Transverse colon (tissue), 4 donors: ENCODE data around the gene SPSB3. TPM values are rescaled to one million over a fixed set of nuclear protein-coding genes. Genes with fewer than 3 reads are reported as not detected.

Experiments used
- DNase-seq: peaks from one replicate; pipeline ENCODE4 v3.0.0-alpha.2; 2019
- H3K27ac ChIP-seq, 4 donors: fragments of 200-600 bp; sonication (generic); 2 replicates each; pipeline ENCODE4 v1.5.1; 2016 to 2018; ENCODE audit warnings: inconsistent platforms in 4 of 4
- H3K27me3 ChIP-seq: fragments of 200-600 bp; sonication (generic); 2 replicates; pipeline ENCODE4 v1.5.1; 2017; ENCODE audit warnings: inconsistent platforms
- H3K36me3 ChIP-seq, 4 donors: fragments of 200-600 bp; sonication (generic); 2 replicates each; pipeline ENCODE4 v1.5.1; 2017 to 2019; ENCODE audit warnings: inconsistent platforms in 4 of 4
- H3K4me1 ChIP-seq, 4 donors: fragments of 200-600 bp; sonication (generic); 2 replicates each; pipeline ENCODE4 v1.5.1; 2017 to 2020; ENCODE audit warnings: inconsistent platforms in 4 of 4
- H3K4me3 ChIP-seq, 4 donors: fragments of 200-600 bp; sonication (generic); 1 replicate in 1 of 4; 2 replicates in 3 of 4; pipeline versions ENCODE4 v1.5.1 to v1.6.1; 2017 to 2019; ENCODE audit warnings: inconsistent platforms in 4 of 4
- H3K9me3 ChIP-seq, 2 donors: fragments of 200-600 bp; sonication (generic); 2 replicates each; pipeline ENCODE4 v1.5.1; 2017 to 2019; ENCODE audit warnings: inconsistent platforms in 2 of 2
- CTCF ChIP-seq, 5 experiments: fragments of 200-600 bp in 3 of 5; fragments of 450-650 bp in 2 of 5; sonication (generic) in 3 of 5; IDR thresholded peaks; 1 replicate in 2 of 5; 2 replicates in 3 of 5; pipeline ENCODE4 v1.5.1; 2016 to 2017; ENCODE audit warnings: antibody characterized with exemption in 5 of 5, inconsistent platforms in 3 of 5, mild to moderate bottlenecking in 2 of 5, moderate library complexity in 1 of 5
- EP300 ChIP-seq: sonication (generic); formaldehyde crosslinking; IDR thresholded peaks from one replicate; pipeline ENCODE4 v1.6.1; 2017; ENCODE audit warnings: antibody characterized with exemption, low read depth
- POLR2A ChIP-seq: fragments of 450-650 bp; IDR thresholded peaks from one replicate; pipeline ENCODE4 v1.6.1; 2016; ENCODE audit warnings: antibody characterized with exemption, mild to moderate bottlenecking, moderate library complexity
- POLR2AphosphoS5 ChIP-seq, 3 donors: sonication (generic); formaldehyde crosslinking; IDR thresholded peaks; one replicate each; pipeline ENCODE4 v1.6.1; 2016; ENCODE audit warnings: antibody characterized with exemption in 3 of 3
- WGBS, 2 donors: methylation state at CpG; one replicate each; pipeline ENCODE4 v1.1.5; 2018; ENCODE audit warnings: low coverage in 1 of 2; 5-methylcytosine and 5-hydroxymethylcytosine counted together
- in situ Hi-C, 4 donors: fragments of 200-750 bp; cut with MboI; loops; one replicate each; pipeline versions ENCODE4 v1.15.0 to v1.15.1; 2017; ENCODE audit warnings: low sequenced_read_pairs in 3 of 4, low pct_ligation_motif_present in 1 of 4, low pct_unique_long_range_greater_than_20kb in 1 of 4
- intact Hi-C: fragments of 100-400 bp; cut with DNase I; formaldehyde crosslinking; loops from one replicate; pipeline ENCODE4 v1.15.1; 2023; ENCODE audit warnings: low total_unique reads
- total RNA-seq, 4 donors: library from RNA; depleted of rRNA; stranded (reverse); fragments of >200 nt; gene quantifications; one replicate each; pipeline ENCODE4 v1.1.0, GENCODE V29; 2016

SPSB3 gene
- total RNA-seq, 4 donors from 2014 or later, result 101 to 289 (median 125) TPM

- intact Hi-C loops, result no loop called here
- Histone ChIP-seq H3K4me3 (peak overlapping the region; percentile 70 to 95 (median 86)), H3K36me3 (peaks cover 0 to 10% (median 5%) of the 10 kb centered on the region in 4 donors), H3K27me3 (no peaks in the 10 kb centered on the region), H3K27ac (peak overlapping the region; percentile 89 to 95 (median 92)), H3K4me1 (peaks cover 7 to 27% (median 21%) of the 10 kb centered on the region in 4 donors), H3K9me3 (no peaks in the 10 kb centered on the region)
- no peak for DNase-seq
- no peak for TF ChIP-seq POLR2AphosphoS5 (IDR thresholded peaks at IDR 0.05)
- no peak for TF ChIP-seq CTCF (IDR thresholded peaks at IDR 0.05)
- TF ChIP-seq EP300, result no peak
- no peak for TF ChIP-seq POLR2A
- 68% methylated on average over 14 of the region's 20 CpGs; no CpG with 5 or more reads in 1 of the 2 donors for WGBS, 2 donors
- in situ Hi-C loops, result no loop called here
Observed at GRCh38 chr16:1781254-1781653, 1.1 kb downstream of the SPSB3 start.

GRCh38 chr16:1780677-1781072 is 1.7 kb downstream of the SPSB3 start:
- H3K36me3 ChIP-seq, result peaks cover 0 to 10% (median 5%) of the 10 kb centered on the region in 4 donors
- no peaks in the 10 kb centered on the region for H3K9me3 ChIP-seq
- H3K27ac ChIP-seq, result no peak overlapping the region
- intact Hi-C loops (no loop called here), in situ Hi-C loops (no loop called here)
- 78 to 87% methylated on average over 5 to 6 of the region's 6 CpGs for WGBS, 2 donors
- H3K4me3 ChIP-seq, result no peak overlapping the region
- H3K4me1 ChIP-seq, result peaks cover 7 to 27% (median 21%) of the 10 kb centered on the region in 4 donors
- TF ChIP-seq POLR2A (no peak), POLR2AphosphoS5 (IDR thresholded peaks at IDR 0.05) (no peak), CTCF (IDR thresholded peaks at IDR 0.05) (no peak), EP300 (no peak)
- no peak for DNase-seq
- no peaks in the 10 kb centered on the region for H3K27me3 ChIP-seq

GRCh38 chr16:1779741-1780676 is 2.4 kb downstream of the SPSB3 start:
- in situ Hi-C loops (no loop called here), intact Hi-C loops (no loop called here)
- DNase-seq, result peak; percentile 11
- Histone ChIP-seq H3K4me1 (peaks cover 7 to 27% (median 21%) of the 10 kb centered on the region in 4 donors), H3K4me3 (no peak overlapping the region), H3K36me3 (peaks cover 0 to 10% (median 5%) of the 10 kb centered on the region in 4 donors), H3K27ac (no peak overlapping the region), H3K27me3 (no peaks in the 10 kb centered on the region), H3K9me3 (no peaks in the 10 kb centered on the region)
- 57 to 80% methylated on average over 2 to 18 of the region's 27 CpGs for WGBS, 2 donors
- TF ChIP-seq POLR2AphosphoS5 (IDR thresholded peaks at IDR 0.05), result no peak
- no peak for TF ChIP-seq CTCF (IDR thresholded peaks at IDR 0.05)
- TF ChIP-seq EP300, result no peak
- TF ChIP-seq POLR2A, result no peak

GRCh38 chr16:1779234-1779701 is 3.1 kb downstream of the SPSB3 start:
- DNase-seq, result no peak
- Histone ChIP-seq H3K4me1 (peaks cover 13 to 31% (median 26%) of the 10 kb centered on the region in 4 donors), H3K27me3 (no peaks in the 10 kb centered on the region), H3K36me3 (peaks cover 0 to 10% (median 5%) of the 10 kb centered on the region in 4 donors), H3K9me3 (no peaks in the 10 kb centered on the region), H3K27ac (no peak overlapping the region), H3K4me3 (no peak overlapping the region)
- TF ChIP-seq CTCF (IDR thresholded peaks at IDR 0.05) (no peak), POLR2AphosphoS5 (IDR thresholded peaks at IDR 0.05) (no peak)
- intact Hi-C loops, result no loop called here
- in situ Hi-C loops, result no loop called here
- WGBS, 2 donors, result 81 to 100% methylated on average over 1 to 8 of the region's 8 CpGs
